Peyer's patch (tissue), 4 donors: ENCODE results near the gene HES5. TPM values are rescaled to one million over a fixed set of nuclear protein-coding genes. Genes with fewer than 3 reads are reported as not detected.
A peak's percentile ranks its signal among the peaks of the same experiment; 100 is the strongest.

Experiments used
- DNase-seq, 3 donors: peaks; one replicate each; pipeline ENCODE4 v3.0.0-alpha.2; 2017 to 2019
- H3K27ac ChIP-seq, 4 donors: fragments of 200-600 bp; sonication (generic); one replicate each; pipeline ENCODE4 v1.5.1; 2016 to 2019
- H3K27me3 ChIP-seq, 2 donors: fragments of 200-600 bp; sonication (generic); one replicate each; pipeline ENCODE4 v1.5.1; 2019
- H3K36me3 ChIP-seq, 3 donors: fragments of 200-600 bp; sonication (generic); one replicate each; pipeline ENCODE4 v1.5.1; 2016 to 2019
- H3K4me1 ChIP-seq, 4 donors: fragments of 200-600 bp; sonication (generic); one replicate each; pipeline ENCODE4 v1.5.1; 2016 to 2019
- H3K4me3 ChIP-seq, 4 donors: fragments of 200-600 bp; sonication (generic); 1 replicate in 3 of 4; 2 replicates in 1 of 4; pipeline ENCODE4 v1.5.1; 2016 to 2019; ENCODE audit warnings: mild to moderate bottlenecking in 1 of 4
- H3K9me3 ChIP-seq, 4 donors: fragments of 200-600 bp; sonication (generic); one replicate each; pipeline ENCODE4 v1.5.1; 2016 to 2019; ENCODE audit warnings: mild to moderate bottlenecking in 1 of 4
- POLR2A ChIP-seq, 2 donors: fragments of 450-650 bp; IDR thresholded peaks; one replicate each; pipeline ENCODE4 v1.5.1; 2017; ENCODE audit warnings: antibody characterized with exemption in 2 of 2, mild to moderate bottlenecking in 2 of 2, moderate library complexity in 2 of 2
- total RNA-seq, 4 donors: library from RNA; depleted of rRNA; stranded (reverse); fragments of >200 nt; gene quantifications; one replicate each; pipeline ENCODE4 v1.1.0, GENCODE V29; 2016
- TF ChIP-seq, protein P1 (sequence below), 6 experiments: fragments of 450-650 bp in 4 of 6; fragments of 200-600 bp in 2 of 6; sonication (generic) in 1 of 6; IDR thresholded peaks; one replicate each; pipeline ENCODE4 v1.5.1; 2017 to 2019; ENCODE audit warnings: antibody characterized with exemption in 6 of 6, mild to moderate bottlenecking in 3 of 6, moderate library complexity in 1 of 6

HES5 gene
- total RNA-seq, 4 donors from 2014 or later: 0.88 TPM; not detected in 3

GRCh38 chr1:2523191-2523890 is 6.7 kb downstream of the HES5 start:
- Histone ChIP-seq H3K36me3 (peaks cover 0 to 35% (median 0%) of the 10 kb centered on the region in 3 donors), H3K4me1 (peaks cover 0 to 36% (median 21%) of the 10 kb centered on the region in 4 donors), H3K27me3 (no peaks in the 10 kb centered on the region), H3K27ac (peak overlapping the region in 2 of 4 donors; percentile 22 to 47), H3K9me3 (no peaks in the 10 kb centered on the region), H3K4me3 (peak overlapping the region in 2 of 4 donors; percentile 11 to 15)
- DNase-seq: no peak
- TF ChIP-seq, protein P1, sequence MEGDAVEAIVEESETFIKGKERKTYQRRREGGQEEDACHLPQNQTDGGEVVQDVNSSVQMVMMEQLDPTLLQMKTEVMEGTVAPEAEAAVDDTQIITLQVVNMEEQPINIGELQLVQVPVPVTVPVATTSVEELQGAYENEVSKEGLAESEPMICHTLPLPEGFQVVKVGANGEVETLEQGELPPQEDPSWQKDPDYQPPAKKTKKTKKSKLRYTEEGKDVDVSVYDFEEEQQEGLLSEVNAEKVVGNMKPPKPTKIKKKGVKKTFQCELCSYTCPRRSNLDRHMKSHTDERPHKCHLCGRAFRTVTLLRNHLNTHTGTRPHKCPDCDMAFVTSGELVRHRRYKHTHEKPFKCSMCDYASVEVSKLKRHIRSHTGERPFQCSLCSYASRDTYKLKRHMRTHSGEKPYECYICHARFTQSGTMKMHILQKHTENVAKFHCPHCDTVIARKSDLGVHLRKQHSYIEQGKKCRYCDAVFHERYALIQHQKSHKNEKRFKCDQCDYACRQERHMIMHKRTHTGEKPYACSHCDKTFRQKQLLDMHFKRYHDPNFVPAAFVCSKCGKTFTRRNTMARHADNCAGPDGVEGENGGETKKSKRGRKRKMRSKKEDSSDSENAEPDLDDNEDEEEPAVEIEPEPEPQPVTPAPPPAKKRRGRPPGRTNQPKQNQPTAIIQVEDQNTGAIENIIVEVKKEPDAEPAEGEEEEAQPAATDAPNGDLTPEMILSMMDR (IDR thresholded peaks at IDR 0.05): no peak
- TF ChIP-seq POLR2A (IDR thresholded peaks at IDR 0.05): no peak

GRCh38 chr1:2522230-2522629 is 7.8 kb downstream of the HES5 start:
- Histone ChIP-seq H3K4me1 (peaks cover 0 to 30% (median 20%) of the 10 kb centered on the region in 4 donors), H3K36me3 (peaks cover 0 to 46% (median 0%) of the 10 kb centered on the region in 3 donors), H3K9me3 (no peaks in the 10 kb centered on the region), H3K27me3 (no peaks in the 10 kb centered on the region), H3K27ac (no peak overlapping the region), H3K4me3 (no peak overlapping the region)
- DNase-seq: no peak
- TF ChIP-seq, protein P1 (IDR thresholded peaks at IDR 0.05): no peak
- TF ChIP-seq POLR2A (IDR thresholded peaks at IDR 0.05): no peak

GRCh38 chr1:2520806-2521205 is 9.3 kb downstream of the HES5 start:
- no peak overlapping the region for H3K4me3 ChIP-seq
- no peaks in the 10 kb centered on the region for H3K27me3 ChIP-seq
- H3K36me3 ChIP-seq: peaks cover 0 to 60% (median 0%) of the 10 kb centered on the region in 3 donors
- H3K4me1 ChIP-seq: peaks cover 0 to 22% (median 16%) of the 10 kb centered on the region in 4 donors
- H3K9me3 ChIP-seq: no peaks in the 10 kb centered on the region
- no peak overlapping the region for H3K27ac ChIP-seq
- TF ChIP-seq POLR2A (IDR thresholded peaks at IDR 0.05): no peak
- no peak for DNase-seq

- no peaks in the 10 kb centered on the region for H3K27me3 ChIP-seq
- peaks cover 0 to 66% (median 0%) of the 10 kb centered on the region in 3 donors for H3K36me3 ChIP-seq
- H3K4me3 ChIP-seq: no peak overlapping the region
- TF ChIP-seq, protein P1 (IDR thresholded peaks at IDR 0.05): no peak
- no peak for TF ChIP-seq POLR2A (IDR thresholded peaks at IDR 0.05)
- peaks cover 0 to 18% (median 10%) of the 10 kb centered on the region in 4 donors for H3K4me1 ChIP-seq
- no peak overlapping the region for H3K27ac ChIP-seq
- no peaks in the 10 kb centered on the region for H3K9me3 ChIP-seq
- no peak for DNase-seq
These were observed 9.9 kb downstream of the HES5 start for GRCh38 chr1:2520206-2520605.

- Histone ChIP-seq H3K9me3 (no peaks in the 10 kb centered on the region), H3K27ac (no peak overlapping the region), H3K4me3 (no peak overlapping the region), H3K36me3 (peaks cover 0 to 71% (median 0%) of the 10 kb centered on the region in 3 donors), H3K27me3 (no peaks in the 10 kb centered on the region), H3K4me1 (peaks cover 0 to 13% (median 5%) of the 10 kb centered on the region in 4 donors)
- TF ChIP-seq POLR2A (IDR thresholded peaks at IDR 0.05): no peak
- TF ChIP-seq, protein P1 (IDR thresholded peaks at IDR 0.05): no peak
- DNase-seq: no peak
These were observed 10.3 kb downstream of the HES5 start for GRCh38 chr1:2519729-2520128.

DNA sequence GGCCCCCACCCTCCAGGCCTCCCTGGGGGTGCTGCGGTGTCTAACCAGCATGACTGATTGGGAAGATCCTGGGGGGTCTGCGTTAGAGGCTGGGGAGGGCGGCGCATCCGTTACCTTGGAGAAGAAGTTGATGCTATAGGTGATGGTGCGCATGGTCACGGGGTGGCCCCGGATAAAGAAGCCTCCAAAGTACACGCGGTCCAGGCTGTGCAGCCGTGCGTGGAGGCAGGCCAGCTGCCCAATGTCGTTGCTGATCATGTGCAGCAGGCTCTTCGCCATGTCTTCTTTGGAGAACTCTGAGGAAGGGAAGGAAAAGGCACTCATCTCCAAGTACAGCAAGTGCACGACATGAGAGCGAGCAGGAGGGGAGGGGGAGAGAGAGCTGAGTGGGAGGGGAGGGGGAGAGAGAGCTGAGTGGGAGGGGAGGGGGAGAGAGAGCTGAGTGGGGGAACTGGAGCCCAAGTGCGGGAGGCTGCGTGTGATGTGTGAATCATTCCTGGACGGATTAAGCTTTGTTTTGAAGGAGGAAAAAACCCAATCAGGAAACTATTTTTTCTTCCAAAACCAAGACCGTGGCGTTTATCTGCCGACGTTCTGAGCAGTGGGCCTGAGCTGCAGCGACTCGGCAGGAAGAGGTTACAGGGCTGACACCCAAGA is 10.9 kb downstream of the HES5 start:
- Histone ChIP-seq H3K4me3 (no peak overlapping the region), H3K27me3 (no peaks in the 10 kb centered on the region), H3K9me3 (no peaks in the 10 kb centered on the region), H3K27ac (no peak overlapping the region), H3K4me1 (peaks cover 0 to 7% (median under 1%) of the 10 kb centered on the region in 4 donors), H3K36me3 (peaks cover 0 to 76% (median 0%) of the 10 kb centered on the region in 3 donors)
- TF ChIP-seq, protein P1 (IDR thresholded peaks at IDR 0.05): no peak
- no peak for TF ChIP-seq POLR2A (IDR thresholded peaks at IDR 0.05)
- DNase-seq: no peak
